Thymus (tissue), 11 donors: ENCODE measurements around the gene TPCN2. TPM values are rescaled to one million over a fixed set of nuclear protein-coding genes. Genes with fewer than 3 reads are reported as not detected.

Experiments
- DNase-seq, 9 donors: peaks; one replicate each; pipeline ENCODE4 v3.0.0-alpha.2; 2013; ENCODE audit warnings: low spot score in 9 of 9, low read depth in 6 of 9, missing footprints in 1 of 9
- H3K27ac ChIP-seq, 2 donors: one replicate each; pipeline ENCODE4 v1.5.1; 2013; ENCODE audit warnings: control low read depth in 1 of 2, low read depth in 1 of 2, low read length in 1 of 2, mild to moderate bottlenecking in 1 of 2, moderate library complexity in 1 of 2
- H3K27me3 ChIP-seq, 2 donors: one replicate each; pipeline ENCODE4 v1.5.1; 2013; ENCODE audit warnings: low read length in 1 of 2; ENCODE audit not compliant: control insufficient read depth in 2 of 2, insufficient read depth in 1 of 2
- H3K36me3 ChIP-seq, 2 donors: one replicate each; pipeline ENCODE4 v1.5.1; 2013; ENCODE audit warnings: low read length in 1 of 2, mild to moderate bottlenecking in 1 of 2, moderate library complexity in 1 of 2; ENCODE audit not compliant: control insufficient read depth in 2 of 2, insufficient read depth in 2 of 2
- H3K4me1 ChIP-seq, 2 donors: one replicate each; pipeline ENCODE4 v1.5.1; 2013; ENCODE audit warnings: low read length in 2 of 2; ENCODE audit not compliant: control insufficient read depth in 2 of 2, insufficient read depth in 2 of 2
- H3K4me3 ChIP-seq, 2 donors: one replicate each; pipeline ENCODE4 v1.5.1; 2013; ENCODE audit warnings: low read length in 2 of 2, control low read depth in 1 of 2, mild to moderate bottlenecking in 1 of 2
- H3K9me3 ChIP-seq, 2 donors: one replicate each; pipeline ENCODE4 v1.5.1; 2013; ENCODE audit warnings: low read length in 1 of 2, mild to moderate bottlenecking in 1 of 2; ENCODE audit not compliant: control insufficient read depth in 2 of 2, insufficient read depth in 1 of 2
- WGBS: extraction: QIAGEN DNeasy Blood & Tissue Kit; methylation state at CpG from one replicate; pipeline ENCODE4 v1.1.7; 2013; 5-methylcytosine and 5-hydroxymethylcytosine counted together
- polyA plus RNA-seq: library from polyadenylated mRNA; stranded (reverse); fragments of 200-250 nt; gene quantifications from one replicate; pipeline ENCODE4 v1.2.3, GENCODE V29; 2013
- total RNA-seq: library from RNA; stranded (reverse); fragments of 120-200 nt; gene quantifications from one replicate; pipeline ENCODE4 v1.2.4, GENCODE V29; 2013
- donor health status: healthy.

TPCN2 gene
- total and polyA plus RNA-seq, 2 donors: 5.3 to 9.8 TPM

DNA sequence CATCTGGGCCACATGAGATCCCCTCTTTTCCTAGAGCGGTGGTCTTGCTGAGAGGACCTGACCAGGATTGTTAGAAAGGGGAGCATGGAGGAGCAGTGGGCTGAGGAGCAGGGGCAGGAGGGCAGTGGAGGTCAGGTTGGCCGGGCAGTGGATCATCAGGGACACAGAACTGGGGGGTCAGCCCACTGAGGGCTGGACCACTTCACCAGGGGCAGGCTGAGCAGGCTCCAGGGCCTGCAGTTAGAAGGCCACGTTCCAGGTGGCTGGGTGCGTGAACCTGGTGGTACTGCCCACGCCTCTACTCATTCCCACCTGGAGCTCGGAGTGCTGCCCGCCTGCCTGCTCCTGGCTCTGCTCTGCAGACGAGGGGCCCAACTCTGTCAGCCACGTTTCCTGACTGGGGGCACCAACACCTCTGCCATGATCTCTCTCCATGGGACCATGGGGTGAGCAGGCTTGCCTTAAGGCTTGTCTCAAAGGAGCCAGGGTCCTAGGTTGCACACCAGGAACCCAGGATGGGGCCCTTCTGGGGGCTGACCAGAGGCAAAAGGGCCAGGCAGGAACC lies 45.3 kb upstream of the TPCN2 start:
- Histone ChIP-seq H3K4me1 (no peaks in the 10 kb centered on the region), H3K36me3 (no peaks in the 10 kb centered on the region), H3K9me3 (no peaks in the 10 kb centered on the region), H3K27me3 (peaks cover 0 to 30% of the 10 kb centered on the region in 2 donors), H3K27ac (no peak overlapping the region), H3K4me3 (no peak overlapping the region)
- DNase-seq: no peak
- WGBS: 95% methylated on average over 9 of the region's 9 CpGs

DNA sequence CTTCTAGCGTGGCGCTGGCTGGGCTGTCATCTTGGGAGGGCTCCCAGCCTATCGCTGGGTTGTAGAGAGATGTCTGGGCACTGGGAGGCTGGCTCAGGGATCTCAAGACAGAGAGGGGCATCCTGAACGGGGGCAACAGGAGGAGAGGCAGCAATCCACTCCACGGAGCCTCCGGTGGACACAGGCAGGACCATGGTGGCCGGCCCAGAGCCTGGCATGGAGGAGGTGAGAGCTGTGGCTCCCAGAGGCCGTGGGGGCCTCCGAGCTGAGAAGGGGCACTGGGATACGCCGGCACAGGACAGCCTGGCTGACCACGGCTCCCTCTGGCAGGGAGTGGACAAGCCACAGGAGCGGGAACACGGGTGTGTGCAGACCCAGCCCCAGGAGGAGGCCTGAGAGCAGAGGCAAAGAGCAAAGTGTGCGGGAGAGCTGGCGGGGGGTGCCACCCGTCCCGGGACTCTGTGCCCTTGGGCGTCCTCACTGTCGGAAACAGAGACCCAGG lies 44.8 kb upstream of the TPCN2 start:
- H3K4me1 ChIP-seq: no peaks in the 10 kb centered on the region
- H3K27me3 ChIP-seq: peaks cover 0 to 31% of the 10 kb centered on the region in 2 donors
- H3K36me3 ChIP-seq: no peaks in the 10 kb centered on the region
- WGBS: 94% methylated on average over 20 of the region's 20 CpGs
- no peaks in the 10 kb centered on the region for H3K9me3 ChIP-seq
- no peak overlapping the region for H3K27ac ChIP-seq
- no peak for DNase-seq
- H3K4me3 ChIP-seq: no peak overlapping the region

DNA sequence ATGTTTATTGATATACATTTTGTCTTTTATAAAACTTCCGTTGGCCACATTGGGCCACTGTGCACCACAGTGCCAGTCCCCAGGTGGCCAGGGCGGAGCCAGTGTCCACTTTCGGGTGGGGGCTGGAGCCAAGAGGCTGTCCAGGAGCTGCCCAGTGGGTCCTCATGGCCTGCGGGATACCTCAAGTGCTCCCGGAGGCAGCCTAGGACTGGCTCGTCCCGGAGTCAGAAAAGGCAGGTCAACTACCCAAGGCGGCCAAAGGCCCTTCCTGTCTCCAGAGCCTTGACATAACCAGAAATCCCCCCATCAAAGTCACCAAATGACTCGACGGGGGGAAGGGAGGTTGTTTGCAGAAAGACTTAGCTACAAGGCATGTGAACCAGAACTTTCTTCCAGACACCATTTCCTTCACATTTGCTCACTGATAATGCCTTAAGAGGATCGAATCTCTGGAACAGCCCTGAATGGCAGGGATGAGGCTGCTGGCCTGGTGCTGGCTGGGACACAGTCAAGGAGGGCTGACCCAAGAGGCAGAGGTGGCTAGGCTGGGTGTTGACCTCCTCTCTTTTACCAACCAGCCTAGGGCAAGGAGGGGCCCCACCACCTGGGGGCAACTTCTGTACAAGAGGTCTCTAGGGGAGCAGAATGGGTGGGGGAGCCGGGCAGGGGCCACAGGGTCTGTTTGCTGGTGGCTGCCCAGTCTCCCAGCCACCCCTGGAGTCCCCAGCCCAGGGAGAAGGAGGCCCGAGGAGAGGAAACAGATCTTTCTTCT lies 44.1 kb upstream of the TPCN2 start:
- H3K36me3 ChIP-seq: no peaks in the 10 kb centered on the region
- no peaks in the 10 kb centered on the region for H3K4me1 ChIP-seq
- H3K4me3 ChIP-seq: no peak overlapping the region
- WGBS: 91% methylated on average over 13 of the region's 13 CpGs
- H3K27ac ChIP-seq: no peak overlapping the region
- DNase-seq: no peak
- peaks cover 0 to 38% of the 10 kb centered on the region in 2 donors for H3K27me3 ChIP-seq
- no peaks in the 10 kb centered on the region for H3K9me3 ChIP-seq

DNA sequence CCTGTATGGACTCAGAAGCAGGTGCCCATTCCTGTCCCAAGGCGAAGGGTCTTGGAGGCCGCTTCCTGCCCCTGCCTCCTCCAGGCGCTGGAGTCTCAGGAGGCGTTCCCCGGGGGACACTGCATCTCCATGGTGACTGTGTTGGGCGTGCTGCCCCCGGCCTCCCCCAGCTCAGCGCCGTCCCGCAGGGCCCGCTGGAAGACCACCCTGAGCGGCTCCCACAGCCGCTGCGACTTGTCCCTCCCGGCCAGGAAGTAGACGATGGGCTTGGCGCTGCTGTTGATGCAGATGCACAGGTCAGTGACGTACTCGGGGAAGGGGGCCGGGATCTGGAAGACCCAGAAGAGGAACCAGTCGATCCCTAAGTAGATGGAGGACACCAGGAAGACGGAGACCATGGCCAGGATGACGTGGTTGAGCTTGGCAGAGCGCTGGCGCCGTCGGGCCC lies 43.5 kb upstream of the TPCN2 start:
- WGBS: 96% methylated on average over 27 of the region's 27 CpGs
- Histone ChIP-seq H3K27ac (no peak overlapping the region), H3K36me3 (no peaks in the 10 kb centered on the region), H3K4me1 (no peaks in the 10 kb centered on the region), H3K4me3 (no peak overlapping the region), H3K27me3 (peaks cover 2 to 44% of the 10 kb centered on the region in 2 donors), H3K9me3 (no peaks in the 10 kb centered on the region)
- DNase-seq: no peak

DNA sequence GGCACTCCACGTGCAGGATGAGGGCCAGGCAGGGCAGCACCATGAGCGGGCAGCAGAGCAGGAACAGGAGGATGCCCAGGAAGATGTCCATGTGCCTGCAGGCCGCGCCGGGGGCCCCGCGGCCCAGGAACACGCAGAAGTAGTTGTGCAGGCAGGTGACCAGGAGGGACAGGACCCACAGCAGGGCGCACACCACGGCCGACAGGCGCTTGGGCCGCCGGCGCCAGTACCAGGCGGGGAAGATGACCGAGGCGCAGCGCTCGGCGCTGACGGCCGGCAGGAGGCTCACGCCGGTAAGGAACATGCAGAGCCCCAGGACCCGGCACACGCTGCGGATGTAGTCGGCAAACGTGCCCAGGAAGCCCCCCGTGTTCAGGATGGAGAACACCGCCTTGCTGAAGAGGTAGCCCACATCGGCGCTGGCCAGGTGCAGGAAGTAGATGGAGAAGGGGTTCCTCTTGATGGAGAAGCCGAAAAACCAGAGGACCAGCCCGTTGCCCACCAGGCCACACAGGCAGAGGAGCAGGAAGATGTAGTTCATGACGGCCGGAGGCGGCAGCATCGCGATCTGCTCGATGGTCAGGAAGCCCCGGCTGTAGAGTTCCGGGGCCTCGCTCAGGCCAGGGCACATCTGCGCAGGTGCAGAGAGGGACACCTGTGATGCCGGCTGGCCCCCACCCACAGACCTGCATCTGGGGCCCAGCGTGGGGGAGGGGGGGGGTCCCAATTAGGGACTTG lies 42.9 kb upstream of the TPCN2 start:
- DNase-seq: no peak
- Histone ChIP-seq H3K4me1 (no peaks in the 10 kb centered on the region), H3K36me3 (no peaks in the 10 kb centered on the region), H3K27me3 (peaks cover 8 to 50% of the 10 kb centered on the region in 2 donors), H3K27ac (no peak overlapping the region), H3K4me3 (no peak overlapping the region), H3K9me3 (no peaks in the 10 kb centered on the region)
- WGBS: 93% methylated on average over 48 of the region's 48 CpGs

DNA sequence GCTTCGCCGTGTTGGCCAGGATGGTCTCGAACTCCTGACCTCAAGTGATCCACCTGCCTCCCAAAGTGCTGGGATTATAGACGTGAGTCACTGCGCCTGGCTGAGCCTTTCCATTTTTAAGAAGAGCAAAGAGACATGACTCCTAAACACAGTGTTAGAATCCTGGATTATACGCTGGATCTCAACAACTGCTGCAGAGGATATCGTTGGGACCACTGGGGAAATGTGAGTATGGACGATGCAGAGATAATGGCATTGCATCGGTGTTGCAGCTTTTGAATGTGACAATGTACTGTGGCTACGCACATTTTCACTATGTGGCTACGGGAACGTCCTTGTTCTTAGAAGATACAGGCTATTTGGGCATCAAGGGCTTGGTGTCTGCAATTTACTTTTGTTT lies 41.9 kb upstream of the TPCN2 start:
- no peak overlapping the region for H3K4me3 ChIP-seq
- 96% methylated on average over 12 of the region's 12 CpGs for WGBS
- H3K9me3 ChIP-seq: no peaks in the 10 kb centered on the region
- no peaks in the 10 kb centered on the region for H3K4me1 ChIP-seq
- peaks cover 18 to 60% of the 10 kb centered on the region in 2 donors for H3K27me3 ChIP-seq
- no peak overlapping the region for H3K27ac ChIP-seq
- no peaks in the 10 kb centered on the region for H3K36me3 ChIP-seq
- DNase-seq: no peak

DNA sequence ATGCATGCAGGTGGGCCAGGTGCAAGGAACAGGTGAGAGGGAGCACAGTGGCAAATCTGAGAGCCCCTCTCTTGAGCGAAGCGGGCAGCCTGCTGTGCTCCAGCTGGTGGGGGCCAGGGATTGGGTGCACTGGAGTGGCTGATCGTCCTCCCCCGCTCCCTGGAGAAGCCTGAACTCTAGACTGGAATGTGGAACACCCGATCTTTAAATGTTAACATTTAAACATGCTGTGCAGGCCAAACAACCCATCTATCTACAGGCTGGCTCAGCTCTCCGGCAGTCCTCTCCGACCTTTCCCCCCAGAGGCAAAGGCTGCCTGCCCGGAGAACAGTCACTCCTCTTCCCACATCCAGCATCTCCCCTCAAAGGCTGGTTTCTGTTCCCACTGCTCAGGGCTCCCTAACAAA lies 40.8 kb upstream of the TPCN2 start:
- WGBS: 91% methylated on average over 8 of the region's 8 CpGs
- H3K9me3 ChIP-seq: no peaks in the 10 kb centered on the region
- H3K4me1 ChIP-seq: no peaks in the 10 kb centered on the region
- no peak overlapping the region for H3K27ac ChIP-seq
- H3K36me3 ChIP-seq: no peaks in the 10 kb centered on the region
- H3K4me3 ChIP-seq: no peak overlapping the region
- peaks cover 29 to 70% of the 10 kb centered on the region in 2 donors for H3K27me3 ChIP-seq
- no peak for DNase-seq

DNA sequence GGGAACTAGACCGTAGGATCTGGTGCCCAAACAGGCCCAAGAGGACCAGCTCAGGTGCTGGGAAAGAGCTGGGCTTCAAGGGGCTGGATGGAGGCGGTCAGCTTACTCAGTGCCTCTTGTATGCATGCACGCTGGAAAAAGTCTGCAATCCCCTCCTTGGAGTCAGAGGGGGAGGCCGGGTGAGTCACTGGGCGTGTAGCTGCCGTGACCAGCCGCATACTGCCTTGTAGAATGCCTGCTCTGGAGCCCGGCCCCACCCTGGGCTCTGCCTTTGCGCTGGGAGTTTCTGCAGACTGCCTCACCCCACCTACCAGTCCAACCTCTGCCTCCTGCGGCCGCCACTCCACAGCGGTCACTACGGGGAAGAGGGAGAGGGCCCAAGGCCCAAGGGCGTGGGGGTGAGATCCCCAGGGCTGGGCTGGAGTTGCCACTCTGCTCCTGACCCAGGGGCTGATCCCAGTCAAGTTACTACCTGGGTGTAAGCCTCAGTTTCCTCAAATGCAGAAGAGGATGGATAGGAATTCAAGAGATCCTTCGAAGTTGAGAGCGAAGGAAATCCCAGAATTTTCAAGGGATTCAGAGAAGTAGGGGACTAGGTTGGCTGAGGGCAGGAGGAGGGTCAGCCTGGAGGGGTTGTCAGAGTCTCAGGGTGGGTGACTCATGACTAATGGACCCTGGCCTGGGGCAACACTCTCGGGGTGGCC lies 39.8 kb upstream of the TPCN2 start:
- Histone ChIP-seq H3K27ac (no peak overlapping the region), H3K36me3 (no peaks in the 10 kb centered on the region), H3K4me1 (no peaks in the 10 kb centered on the region), H3K4me3 (no peak overlapping the region), H3K9me3 (no peaks in the 10 kb centered on the region), H3K27me3 (peaks cover 38 to 79% of the 10 kb centered on the region in 2 donors)
- WGBS: 91% methylated on average over 17 of the region's 17 CpGs
- no peak for DNase-seq
